ENCODE data around the gene RFTN1.
A peak's percentile ranks its signal among the peaks of the same experiment; 100 is the strongest.

Gene RFTN1

GRCh38 chr3:16406166-16406565, 107.3 kb downstream of the RFTN1 start:
- DNase-seq (ENCODE audit: low read depth): no peak

DNA sequence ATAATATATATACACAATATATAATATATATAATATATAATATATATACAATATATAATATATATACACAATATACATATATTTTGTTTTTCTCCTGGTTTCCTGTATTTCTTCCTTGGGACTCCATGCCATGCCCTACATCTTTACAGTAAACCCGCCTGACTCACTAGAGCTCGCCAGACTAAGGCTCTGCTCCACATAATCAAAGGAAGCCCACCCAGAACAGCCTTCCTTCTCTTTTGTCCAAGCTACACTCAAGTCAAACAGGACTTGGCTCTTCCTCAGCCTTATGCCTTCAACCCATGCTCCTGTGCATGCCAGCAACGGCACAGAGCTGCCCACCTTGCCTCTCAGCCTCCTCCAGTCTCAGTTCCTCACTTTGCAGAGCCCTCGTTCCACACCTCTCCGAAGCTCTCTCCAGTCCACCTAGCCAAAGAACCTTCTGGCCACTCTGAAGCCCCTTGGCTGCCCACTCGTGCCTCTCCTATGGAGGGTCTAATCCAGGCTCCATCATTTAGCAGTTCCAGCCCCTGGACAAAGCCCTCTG, 109.1 kb downstream of the RFTN1 start:
- DNase-seq (ENCODE audit: low read depth): no peak

DNA sequence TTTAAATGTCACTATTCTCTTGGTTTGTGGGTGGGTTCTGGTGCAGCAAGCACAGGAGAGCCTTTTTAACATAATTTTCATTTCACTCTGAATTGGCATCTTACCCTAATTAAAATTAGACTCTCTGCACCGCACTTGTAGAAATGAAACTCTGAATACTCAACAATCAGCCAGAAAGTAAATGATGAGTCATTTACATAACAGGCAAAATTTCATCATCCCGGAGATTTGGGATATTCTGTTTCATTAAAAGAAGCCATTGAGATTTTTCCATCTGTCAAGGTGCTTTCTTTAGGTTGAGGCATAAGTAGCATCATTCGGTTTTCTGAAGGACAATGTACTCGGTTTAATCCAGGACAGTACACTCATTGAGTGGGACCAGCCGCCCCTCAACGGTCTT, 111.0 kb downstream of the RFTN1 start:
- DNase-seq (ENCODE audit: low read depth): peak; percentile 70

GRCh38 chr3:16401273-16401672, 112.2 kb downstream of the RFTN1 start:
- DNase-seq (ENCODE audit: low read depth): no peak

GRCh38 chr3:16400106-16400931, 113.2 kb downstream of the RFTN1 start:
- no peak for DNase-seq (ENCODE audit: low read depth)

DNA sequence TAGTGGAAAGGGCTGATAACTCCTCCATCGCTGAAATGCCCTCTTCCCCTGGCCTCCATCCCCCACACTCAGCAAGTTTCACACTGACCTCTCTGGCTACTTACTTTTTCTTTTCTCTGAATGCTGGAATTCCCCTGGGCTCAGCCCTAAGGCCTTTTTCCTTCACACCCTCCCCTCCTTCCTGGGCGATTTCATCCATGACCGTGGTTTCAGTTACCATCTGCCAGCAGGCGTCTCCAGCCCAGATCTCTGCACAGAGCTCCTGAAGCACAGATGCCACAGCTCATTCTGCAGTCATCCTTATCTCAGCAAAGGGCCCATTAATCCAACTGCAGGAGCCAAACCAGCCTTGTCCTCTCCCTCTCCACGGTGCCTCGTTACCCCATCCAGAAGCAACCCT, 114.0 kb downstream of the RFTN1 start:
- DNase-seq (ENCODE audit: low read depth): peak; percentile 90

- no peak for DNase-seq (ENCODE audit: low read depth)
Measured at GRCh38 chr3:16398648-16399047, 114.9 kb downstream of the RFTN1 start.

DNA sequence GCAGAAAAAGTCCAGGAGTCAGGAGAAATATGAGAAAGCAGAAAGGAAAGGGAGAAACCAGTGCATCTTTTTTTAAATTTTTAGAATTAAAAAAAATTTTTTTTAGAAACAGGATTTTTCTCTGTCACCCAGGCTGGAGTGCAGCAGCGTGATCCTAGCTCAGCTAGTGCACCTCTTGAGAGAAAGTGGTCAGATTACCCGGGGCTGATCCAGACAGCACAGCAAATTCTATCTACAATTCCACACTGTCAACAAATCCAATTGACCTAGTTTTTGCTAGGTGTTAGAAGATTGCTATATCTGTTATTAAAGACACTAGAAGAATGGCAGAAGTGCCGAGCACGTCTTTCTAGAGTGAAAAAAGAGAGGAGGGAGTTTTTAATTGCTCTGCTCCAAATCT, 117.3 kb downstream of the RFTN1 start:
- no peak for DNase-seq (ENCODE audit: low read depth)

- DNase-seq (ENCODE audit: low read depth): no peak
Measured at GRCh38 chr3:16395212-16395611, 118.3 kb downstream of the RFTN1 start.

GRCh38 chr3:16394639-16395038, 118.9 kb downstream of the RFTN1 start:
- DNase-seq (ENCODE audit: low read depth): no peak

DNA sequence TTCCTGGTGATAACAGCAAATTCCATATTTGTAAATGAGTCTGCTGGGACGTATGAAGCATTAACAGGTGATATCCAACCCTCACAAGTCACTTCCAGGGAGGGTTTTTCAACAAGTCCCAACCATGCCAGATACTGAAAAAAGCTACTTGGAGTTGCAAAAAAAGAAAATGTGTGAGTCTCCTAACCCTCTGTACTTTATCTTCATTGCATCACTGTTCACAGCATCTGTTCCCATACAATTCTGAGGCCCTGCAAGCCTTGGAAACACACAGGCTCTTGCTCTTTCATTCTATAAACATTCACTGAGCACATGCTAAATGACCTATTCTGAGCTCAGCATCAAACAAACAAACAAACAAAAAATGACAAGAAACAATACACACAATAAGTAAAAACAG, 120.8 kb downstream of the RFTN1 start:
- DNase-seq (ENCODE audit: low read depth): peak; percentile 69

DNA sequence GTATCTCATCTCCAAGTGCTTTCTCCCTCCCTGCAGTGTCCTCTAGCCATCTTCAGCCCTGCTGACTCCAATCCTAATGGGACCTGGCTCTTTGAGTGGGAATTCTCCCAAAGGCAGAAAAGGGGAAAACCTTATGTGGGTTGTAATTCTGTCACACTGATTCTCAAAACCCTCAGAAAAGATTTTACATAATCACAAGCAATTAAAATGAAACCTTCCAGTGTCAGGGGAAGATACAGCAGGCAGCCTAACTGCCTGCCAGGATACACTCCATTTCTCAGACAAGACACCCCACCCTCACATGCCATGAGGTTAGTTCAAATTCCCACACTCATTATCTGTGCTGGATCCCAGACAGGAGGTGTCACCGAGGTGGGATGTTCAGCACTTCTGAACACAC, 121.4 kb downstream of the RFTN1 start:
- no peak for DNase-seq (ENCODE audit: low read depth)

- no peak for DNase-seq (ENCODE audit: low read depth)
Measured at GRCh38 chr3:16390581-16390980, 122.9 kb downstream of the RFTN1 start.

DNA sequence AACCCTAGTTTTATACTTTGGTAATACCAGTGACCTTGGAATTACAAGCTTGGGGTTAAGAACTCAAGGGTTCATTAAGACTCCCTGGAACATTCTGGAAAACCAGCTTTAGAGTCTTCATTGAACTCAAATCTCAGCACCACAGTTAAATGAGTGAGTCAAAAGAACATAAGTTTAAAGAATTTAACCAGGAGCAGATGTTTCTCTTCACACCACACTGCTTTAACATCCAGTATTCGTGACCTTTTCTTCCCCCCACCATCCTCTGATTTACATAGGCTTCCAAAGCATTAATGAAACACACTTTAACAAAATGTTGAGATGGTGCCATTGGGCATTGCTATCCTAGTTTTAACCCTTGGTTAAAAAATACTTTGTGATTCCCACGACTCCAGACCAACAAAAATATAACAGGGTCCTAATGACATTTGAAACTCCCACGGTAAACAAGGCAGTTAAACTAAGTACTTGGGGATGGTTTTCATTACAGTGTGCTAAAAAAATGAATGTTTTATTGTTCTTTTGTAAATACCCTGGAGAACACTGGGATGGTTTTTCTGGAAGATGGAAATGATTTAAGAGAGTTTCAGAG, 124.6 kb downstream of the RFTN1 start:
- no peak for DNase-seq (ENCODE audit: low read depth)

- DNase-seq (ENCODE audit: low read depth): no peak
Measured at GRCh38 chr3:16386561-16386960, 126.9 kb downstream of the RFTN1 start.

DNA sequence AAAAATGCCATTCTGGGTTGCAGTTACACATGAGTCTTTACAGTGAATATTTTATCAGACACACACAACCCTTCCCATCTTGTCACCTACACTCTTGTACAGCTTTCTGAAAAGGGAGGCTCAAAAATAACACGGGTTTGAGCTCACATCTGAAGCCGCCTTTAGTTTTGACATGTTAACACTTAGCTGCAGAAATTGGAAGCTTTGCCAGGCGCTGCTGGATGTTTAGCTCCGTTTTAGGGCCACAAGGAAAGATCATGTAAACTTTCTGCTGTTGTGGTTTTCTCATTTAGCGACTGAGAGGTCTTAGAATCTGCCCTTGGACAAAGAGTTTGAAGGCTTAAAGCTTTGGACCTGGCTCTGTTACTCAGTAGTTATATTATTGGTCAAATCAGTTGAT, 128.3 kb downstream of the RFTN1 start:
- no peak for DNase-seq (ENCODE audit: low read depth)

GRCh38 chr3:16383864-16384263, 129.6 kb downstream of the RFTN1 start:
- no peak for DNase-seq (ENCODE audit: low read depth)

DNA sequence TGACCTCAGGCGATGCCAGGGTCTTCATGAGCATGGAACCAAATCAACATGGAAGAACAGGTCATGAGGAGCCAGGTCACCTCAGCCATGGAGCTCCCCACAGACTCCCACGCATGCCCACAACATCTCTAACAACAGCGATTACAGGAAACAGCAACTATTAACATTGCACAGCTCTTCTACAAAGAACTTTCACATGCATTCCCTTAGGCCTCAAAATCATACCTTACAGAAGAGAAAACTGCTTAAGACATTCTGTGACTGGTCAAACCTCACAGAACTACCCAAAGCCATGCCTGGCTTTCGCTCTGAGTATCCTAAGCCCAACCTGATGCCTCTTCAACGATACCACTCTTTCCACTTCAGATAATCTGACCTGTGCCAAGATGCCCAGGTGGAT, 130.7 kb downstream of the RFTN1 start:
- DNase-seq (ENCODE audit: low read depth): no peak

GRCh38 chr3:16381426-16381825, 132.1 kb downstream of the RFTN1 start:
- no peak for DNase-seq (ENCODE audit: low read depth)

DNA sequence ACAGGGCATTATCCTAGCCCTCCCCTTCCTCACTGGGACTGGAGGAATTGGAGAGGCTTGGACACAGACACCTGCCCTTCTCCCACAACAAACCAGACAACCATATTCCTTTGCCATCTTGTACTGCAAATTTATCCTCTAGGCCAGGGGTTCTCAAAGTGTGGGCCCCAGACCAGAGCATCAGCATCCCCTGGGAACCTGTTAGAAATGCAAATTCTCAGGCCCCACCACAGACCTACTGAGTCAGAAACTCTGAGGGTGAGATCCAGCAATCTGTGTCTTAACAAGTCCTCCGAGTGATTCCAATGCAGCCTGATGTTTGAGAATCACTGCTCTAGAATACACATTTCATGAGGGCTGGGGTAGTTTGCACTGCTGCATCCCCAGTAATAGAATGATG, 133.1 kb downstream of the RFTN1 start:
- no peak for DNase-seq (ENCODE audit: low read depth)

GRCh38 chr3:16379838-16380237, 133.7 kb downstream of the RFTN1 start:
- DNase-seq (ENCODE audit: low read depth): peak; percentile 21

- peak; percentile 83 for DNase-seq (ENCODE audit: low read depth)
Measured at GRCh38 chr3:16378920-16379319, 134.6 kb downstream of the RFTN1 start.

DNA sequence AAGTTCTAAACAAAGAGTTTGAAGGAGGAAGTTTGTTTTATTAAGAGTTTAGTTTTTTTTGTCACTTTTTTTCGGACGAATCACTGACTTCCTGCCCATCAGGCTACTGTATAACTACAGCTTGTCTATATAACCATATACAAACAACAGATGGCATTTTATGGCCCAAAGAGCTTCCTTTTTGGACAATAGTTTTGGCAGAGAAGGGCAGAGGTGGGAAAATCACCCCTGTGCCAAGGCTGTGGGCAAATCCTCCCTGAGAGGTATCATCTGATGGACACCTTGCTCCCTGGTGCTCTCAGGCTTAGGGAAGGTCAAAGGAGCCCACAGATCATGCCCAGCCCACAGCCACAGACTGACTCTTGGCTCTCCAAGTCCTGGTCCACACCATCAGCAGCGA, 135.1 kb downstream of the RFTN1 start:
- no peak for DNase-seq (ENCODE audit: low read depth)

Data from iris pigment epithelial cell (primary cell).